Stimulated activated CD4-positive, alpha-beta T cell treated with anti-CD3 and anti-CD28 coated beads, Interleukin-2, amount 100 ng/mL, for 48 hours (primary cell): ENCODE data around the gene CHPF.
A peak's percentile ranks its signal among the peaks of the same experiment; 100 is the strongest.

ENCODE experiments used
- DNase-seq, 2 donors: peaks; one replicate each; pipeline ENCODE4 v3.0.0-alpha.2; 2020

Gene CHPF

GRCh38 chr2:219543596-219544358, at the start of gene CHPF, which contains the start of gene TMEM198:
Gene CHPF (minus strand): TSS chr2:219543809. CDS start chr2:219543538, 271 bp downstream.
Gene TMEM198 (plus strand): TSS chr2:219544028. CDS start chr2:219544728, 700 bp downstream.
- peak; percentile 90 to 91 for DNase-seq

- DNase-seq, result no peak
Measured at GRCh38 chr2:219593154-219593553, 49.5 kb upstream of the CHPF start.

- no peak for DNase-seq
Measured at GRCh38 chr2:219592736-219593135, 49.1 kb upstream of the CHPF start.

GRCh38 chr2:219591091-219591490, 47.5 kb upstream of the CHPF start:
- no peak for DNase-seq

- DNase-seq, result no peak
Measured at GRCh38 chr2:219581346-219581745, 37.7 kb upstream of the CHPF start.

GRCh38 chr2:219578811-219579613, 35.4 kb upstream of the CHPF start:
- DNase-seq, result no peak

- DNase-seq, result no peak
Measured at GRCh38 chr2:219576505-219577388, 33.1 kb upstream of the CHPF start.

GRCh38 chr2:219575566-219576504, 32.2 kb upstream of the CHPF start:
- no peak for DNase-seq

- no peak for DNase-seq
Measured at GRCh38 chr2:219574484-219575311, 31.1 kb upstream of the CHPF start.

GRCh38 chr2:219573166-219573565, 29.6 kb upstream of the CHPF start:
- DNase-seq, result no peak

GRCh38 chr2:219572237-219573001, 28.8 kb upstream of the CHPF start, which contains the start of gene INHA:
Gene INHA (plus strand): TSS chr2:219572310. CDS start chr2:219572375, 65 bp downstream.
- no peak for DNase-seq

- DNase-seq, result peak in 1 of 2 donors; percentile 10
Measured at GRCh38 chr2:219571311-219572236, 28.0 kb upstream of the CHPF start, which contains the start of gene OBSL1. Gene OBSL1 (minus strand): TSS chr2:219571539. CDS start chr2:219571232, 307 bp downstream.

- no peak for DNase-seq
Measured at GRCh38 chr2:219570924-219571310, 27.3 kb upstream of the CHPF start.

GRCh38 chr2:219570194-219570923, 26.8 kb upstream of the CHPF start:
- no peak for DNase-seq

GRCh38 chr2:219569635-219570034, 26.0 kb upstream of the CHPF start:
- DNase-seq, result no peak

GRCh38 chr2:219569041-219569440, 25.4 kb upstream of the CHPF start:
- no peak for DNase-seq

GRCh38 chr2:219567791-219568361, 24.3 kb upstream of the CHPF start:
- no peak for DNase-seq

- DNase-seq, result no peak
Measured at GRCh38 chr2:219567131-219567530, 23.5 kb upstream of the CHPF start.
